GM12892 (cell line): ENCODE measurements around the gene FARP1.

Experiments used
- POLR2A ChIP-seq: IDR thresholded peaks from 2 replicates; pipeline ENCODE4 v1.6.1; 2011; ENCODE audit warnings: low read depth, low read length, control low read depth
- POLR2AphosphoS5 ChIP-seq: IDR thresholded peaks from 2 replicates; pipeline ENCODE4 v1.6.1; 2011; ENCODE audit warnings: low read depth, low read length, control low read depth
- TAF1 ChIP-seq: IDR thresholded peaks from 2 replicates; pipeline ENCODE4 v1.6.1; 2011; ENCODE audit warnings: low read depth, mild to moderate bottlenecking, control low read depth, low read length, borderline replicate concordance

- no peak for TF ChIP-seq POLR2A
- TF ChIP-seq POLR2AphosphoS5, result no peak
- no peak for TF ChIP-seq TAF1
Observed at GRCh38 chr13:98429977-98430736, 287.3 kb downstream of the FARP1 start.
